ENCODE results near the gene JPT1. TPM values are rescaled to one million over a fixed set of nuclear protein-coding genes. Genes with fewer than 3 reads are reported as not detected.
"Not testable (repeated sequence)": the region's sequence is repeated elsewhere in the genome, so short reads cannot be mapped to it uniquely, and the experiment has no call there.

Gene JPT1
- total RNA-seq, 1 donor from 2014 or later: 236 TPM

DNA sequence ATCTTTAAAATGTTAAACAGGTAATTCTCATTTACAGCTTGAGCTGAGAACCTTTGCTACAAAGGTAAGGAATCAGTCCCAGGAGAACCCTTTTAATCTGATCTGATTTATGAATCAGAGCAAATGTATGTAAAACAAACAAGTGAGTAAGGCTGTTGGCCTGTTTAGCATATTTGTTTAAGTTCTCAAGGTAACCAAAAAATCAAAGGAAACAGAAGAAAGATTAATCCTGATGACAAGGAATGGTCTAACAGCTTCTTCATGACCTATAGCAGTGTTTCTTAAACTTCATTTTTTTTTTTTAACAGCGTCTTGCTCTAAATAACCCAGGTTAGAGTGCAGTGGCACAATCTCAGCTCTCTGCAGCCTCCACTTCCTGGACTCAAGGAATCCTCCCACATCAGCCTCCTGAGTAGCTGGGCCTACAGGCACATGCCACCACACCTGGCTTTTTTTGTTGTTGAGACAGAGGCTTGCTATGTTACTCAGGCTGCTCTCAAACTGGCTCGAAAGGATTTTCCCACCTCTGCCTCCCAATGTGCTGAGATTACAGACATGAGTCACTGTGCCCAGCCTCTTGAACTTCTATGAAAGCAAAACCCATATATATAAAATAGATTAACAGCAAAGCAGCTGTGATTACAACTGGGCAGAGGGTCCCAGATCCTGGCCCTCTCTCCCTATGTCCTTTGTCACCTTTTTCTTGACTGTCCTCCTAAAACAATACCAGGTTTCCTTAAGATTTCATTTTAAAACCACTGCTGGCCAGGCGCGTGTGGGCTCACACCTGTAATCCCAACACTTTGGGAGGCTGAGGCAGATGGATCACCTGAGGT is 5.1 kb upstream of the JPT1 start:
- intact Hi-C loops (cut with micrococcal nuclease): no loop called here

DNA sequence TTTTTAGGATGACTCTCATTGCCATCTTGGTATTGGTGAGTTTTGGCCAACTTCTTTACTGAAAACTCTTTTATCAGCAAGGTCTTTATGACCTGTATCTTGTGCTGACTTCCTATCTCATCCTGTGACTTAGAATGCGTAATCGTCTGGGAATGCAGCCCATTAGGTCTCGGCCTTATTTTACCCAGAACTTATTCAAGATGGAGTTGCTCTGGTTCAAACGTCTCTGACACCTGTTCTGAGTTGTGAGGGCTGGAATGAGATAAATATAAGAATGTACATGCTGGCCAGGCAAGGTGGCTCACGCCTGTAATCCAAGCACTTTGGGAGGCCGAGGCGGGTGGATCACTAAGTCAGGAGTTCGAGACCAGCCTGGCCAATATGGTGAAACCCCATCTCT is 4.2 kb upstream of the JPT1 start:
- intact Hi-C loops (cut with micrococcal nuclease): not testable (repeated sequence)

DNA sequence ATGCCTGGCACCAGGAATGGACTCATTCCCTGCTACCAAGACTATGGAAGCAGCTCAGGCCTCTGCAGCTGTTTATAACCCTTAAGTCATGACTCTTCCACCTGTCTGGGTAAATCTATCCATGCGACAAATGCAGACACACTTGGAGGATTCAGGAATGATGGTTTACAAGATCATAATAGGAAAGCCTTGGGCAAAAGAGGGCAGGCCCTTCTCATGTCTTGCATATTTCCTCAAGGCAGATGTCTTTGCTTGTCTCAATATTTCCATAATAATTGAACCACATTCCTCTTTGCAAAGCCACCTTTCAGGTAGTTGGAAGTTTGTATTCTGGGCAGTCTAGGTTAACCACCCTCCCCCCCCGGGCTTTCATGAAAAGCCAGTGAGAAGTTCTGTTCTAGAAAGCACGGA is 884 bp upstream of the JPT1 start:
- intact Hi-C loops (cut with micrococcal nuclease): loop anchor here (2.0 kb wide), 2 partner anchors 14 to 24 kb away; partner anchors contain the start of gene NT5C

DNA sequence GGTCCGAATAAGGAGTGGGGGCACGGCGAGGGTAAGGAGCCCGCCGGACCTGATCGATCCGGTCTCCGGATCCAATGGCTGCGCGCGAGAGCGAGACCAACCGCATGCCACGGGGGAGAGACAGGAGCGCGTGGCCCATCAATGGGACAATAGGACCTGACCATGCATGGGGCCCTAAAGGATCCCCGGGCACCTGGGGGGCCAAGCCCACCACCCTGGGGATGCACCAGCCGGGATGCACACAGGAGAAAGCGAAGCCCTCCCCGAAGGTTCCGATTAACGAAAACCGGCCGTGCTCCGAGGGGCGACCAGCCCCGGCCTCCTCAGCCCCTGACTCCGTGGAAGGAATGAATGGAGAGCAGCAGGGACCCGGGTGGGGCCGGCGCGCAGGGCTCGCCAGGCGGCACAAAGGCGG is 525 bp downstream of the JPT1 start:
- intact Hi-C loops (cut with micrococcal nuclease): loop anchor here (1.0 to 2.0 kb wide), 9 partner anchors 13 to 108 kb away; partner anchors contain the start of genes ARMC7, GGA3, KCTD2 and MRPS7

DNA sequence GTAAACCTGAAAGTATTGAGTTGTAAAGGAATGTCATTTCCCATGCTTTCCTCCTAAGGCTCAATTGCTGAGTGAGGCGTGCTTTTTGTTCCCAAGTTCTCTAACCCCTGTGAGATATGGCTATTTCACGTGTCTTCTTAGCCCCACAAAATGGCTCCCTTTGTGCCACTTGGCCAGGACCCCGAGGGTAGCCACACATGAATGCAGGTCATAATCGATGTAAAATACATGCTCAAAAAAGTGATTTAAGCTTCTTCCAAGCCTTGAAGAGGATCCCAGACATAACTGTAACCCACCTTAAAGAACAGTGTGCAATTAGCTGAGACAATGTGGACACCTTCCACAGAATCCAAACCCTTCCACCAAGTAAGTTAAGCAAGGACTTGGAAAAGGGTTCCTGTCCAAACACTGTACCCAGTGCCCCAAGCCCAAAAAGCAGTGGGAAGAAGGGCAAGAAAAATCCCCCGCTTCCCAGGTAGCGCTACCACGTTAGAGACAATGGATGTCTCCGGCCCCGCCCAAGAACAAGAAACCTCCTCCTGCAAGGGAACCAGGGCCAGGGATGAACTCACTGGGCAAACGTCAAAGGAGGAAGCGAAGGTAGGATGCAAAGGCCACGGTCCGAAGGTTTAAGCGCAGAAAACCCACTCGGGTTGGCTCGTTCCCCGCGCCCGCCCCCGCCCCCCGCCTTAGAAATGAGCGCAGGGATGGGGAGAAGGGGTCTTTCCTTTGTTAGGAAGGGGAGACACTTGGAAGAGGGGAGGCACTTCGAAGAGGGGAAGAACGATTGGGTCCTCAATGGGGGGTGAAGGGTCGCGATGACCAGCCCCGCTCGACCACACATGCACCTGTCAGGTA is 1.2 kb downstream of the JPT1 start:
- intact Hi-C loops (cut with micrococcal nuclease): no loop called here

DNA sequence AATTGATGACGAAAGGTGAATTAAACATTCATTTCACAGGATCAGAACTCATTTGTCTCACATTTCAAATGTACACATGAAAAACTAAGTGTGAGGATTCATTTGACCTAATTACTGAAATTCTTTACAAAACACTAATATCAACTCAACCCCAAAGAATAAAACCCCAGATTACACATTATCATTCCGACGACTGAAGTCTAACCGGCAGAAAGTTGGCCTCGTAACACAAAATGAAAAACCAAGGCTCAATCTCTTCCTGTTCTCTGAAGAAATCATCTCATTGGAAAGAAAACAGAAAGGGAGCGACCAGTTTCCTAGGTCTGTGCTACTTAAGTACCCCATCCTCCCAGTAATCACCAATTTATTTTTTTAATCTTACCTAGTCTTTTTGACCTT is 1.8 kb downstream of the JPT1 start:
- intact Hi-C loops (cut with micrococcal nuclease): no loop called here

DNA sequence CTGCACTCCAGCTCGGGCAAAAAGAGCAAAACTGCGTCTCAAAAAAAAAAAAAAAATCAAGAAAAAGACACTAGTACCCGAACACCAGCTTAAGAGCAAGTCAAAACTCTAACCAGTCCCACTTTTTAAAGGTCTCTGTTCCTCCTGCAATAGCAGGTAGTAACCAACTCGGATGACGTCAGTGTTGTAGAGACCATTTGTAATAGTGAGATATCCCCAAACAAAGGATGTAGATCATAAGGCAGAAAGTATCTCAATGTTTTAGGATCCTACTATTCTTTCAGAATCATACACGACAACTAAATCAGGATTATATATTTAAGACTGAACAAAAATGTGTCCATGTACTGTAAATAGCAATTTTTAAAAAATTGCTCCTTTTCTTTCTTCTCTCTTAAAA is 2.4 kb downstream of the JPT1 start:
- intact Hi-C loops (cut with micrococcal nuclease): no loop called here

DNA sequence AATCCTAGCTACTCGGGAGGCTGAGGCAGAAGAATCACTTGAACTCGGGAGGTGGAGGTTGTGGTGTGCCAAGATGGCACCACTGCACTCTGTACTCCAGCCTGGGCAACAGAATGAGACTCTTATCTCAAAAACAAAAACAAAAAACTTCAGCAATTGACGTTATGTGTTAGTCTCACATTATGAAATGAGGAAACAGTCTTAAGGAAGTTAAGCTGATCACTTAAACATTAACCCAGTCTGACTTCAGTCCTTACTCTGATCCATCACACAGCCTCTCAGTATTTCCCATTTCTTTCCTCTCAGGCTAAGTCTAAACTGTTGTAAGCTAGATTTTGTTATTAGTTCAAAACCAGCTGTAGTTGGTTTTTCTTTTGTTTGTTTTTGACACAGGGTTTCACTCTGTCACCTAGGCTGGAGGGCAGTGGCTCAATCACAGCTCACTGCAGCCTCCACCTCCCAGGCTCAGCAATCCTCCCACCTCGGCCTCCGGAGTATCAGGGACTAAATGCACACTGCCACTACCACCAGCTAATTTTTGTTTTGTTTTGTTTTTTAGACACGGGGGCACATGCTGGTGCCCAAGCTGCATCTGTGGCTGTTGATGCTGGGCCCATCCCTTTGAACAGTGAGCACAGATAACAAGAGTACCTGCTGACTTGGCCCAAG is 6.3 kb downstream of the JPT1 start:
- intact Hi-C loops (cut with micrococcal nuclease): no loop called here

DNA sequence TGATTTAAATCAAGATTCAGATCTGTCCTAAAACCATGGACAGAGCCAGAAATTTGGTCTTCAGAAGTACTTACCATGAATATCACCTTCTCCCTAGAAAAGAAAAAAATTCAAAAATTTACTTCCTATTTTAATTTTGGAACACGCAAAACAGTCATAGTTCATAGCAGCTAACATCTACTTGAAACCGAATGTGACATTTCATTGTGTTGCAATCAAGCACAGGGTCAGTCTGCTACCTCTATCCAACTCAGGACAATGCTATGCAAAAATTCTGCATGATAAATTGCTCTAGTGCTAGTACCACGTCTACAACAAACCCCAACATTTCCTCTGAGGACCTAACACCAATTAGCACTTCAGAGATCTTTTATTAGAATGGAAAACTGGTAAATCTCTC is 7.7 kb downstream of the JPT1 start:
- intact Hi-C loops (cut with micrococcal nuclease): no loop called here

DNA sequence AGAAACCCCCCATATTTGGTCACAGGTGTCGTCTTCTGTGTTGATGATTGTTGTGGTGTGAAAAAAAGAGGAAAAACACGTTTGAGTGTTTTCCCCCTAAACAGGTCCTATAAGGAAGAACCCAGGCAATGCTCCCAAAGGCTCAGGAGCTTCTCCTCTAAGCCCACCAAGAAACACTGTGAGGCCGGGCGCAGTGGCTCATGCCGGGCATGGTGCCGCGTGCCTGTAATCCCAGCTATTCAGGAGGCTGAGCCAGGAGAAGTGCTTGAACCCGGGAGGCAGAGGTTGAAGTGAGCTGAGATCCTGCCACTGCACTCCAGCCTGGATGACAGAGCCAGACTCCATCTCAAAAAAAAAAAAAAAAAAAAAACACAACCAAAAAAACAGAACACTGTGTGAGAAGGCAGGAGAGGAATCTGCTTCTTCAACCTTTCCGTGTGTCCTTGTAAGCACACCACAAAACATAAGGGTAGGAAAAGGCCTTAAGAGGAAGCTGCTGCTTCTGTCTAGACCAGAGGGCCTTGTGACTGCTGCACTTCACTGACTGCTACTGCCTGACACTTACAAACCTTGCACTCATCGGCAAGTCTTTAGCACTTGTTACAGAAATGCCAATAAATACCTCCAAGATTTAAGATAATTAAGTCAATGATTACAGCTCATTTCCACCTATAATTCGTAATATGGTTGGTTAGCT is 9.3 kb downstream of the JPT1 start:
- intact Hi-C loops (cut with micrococcal nuclease): no loop called here

DNA sequence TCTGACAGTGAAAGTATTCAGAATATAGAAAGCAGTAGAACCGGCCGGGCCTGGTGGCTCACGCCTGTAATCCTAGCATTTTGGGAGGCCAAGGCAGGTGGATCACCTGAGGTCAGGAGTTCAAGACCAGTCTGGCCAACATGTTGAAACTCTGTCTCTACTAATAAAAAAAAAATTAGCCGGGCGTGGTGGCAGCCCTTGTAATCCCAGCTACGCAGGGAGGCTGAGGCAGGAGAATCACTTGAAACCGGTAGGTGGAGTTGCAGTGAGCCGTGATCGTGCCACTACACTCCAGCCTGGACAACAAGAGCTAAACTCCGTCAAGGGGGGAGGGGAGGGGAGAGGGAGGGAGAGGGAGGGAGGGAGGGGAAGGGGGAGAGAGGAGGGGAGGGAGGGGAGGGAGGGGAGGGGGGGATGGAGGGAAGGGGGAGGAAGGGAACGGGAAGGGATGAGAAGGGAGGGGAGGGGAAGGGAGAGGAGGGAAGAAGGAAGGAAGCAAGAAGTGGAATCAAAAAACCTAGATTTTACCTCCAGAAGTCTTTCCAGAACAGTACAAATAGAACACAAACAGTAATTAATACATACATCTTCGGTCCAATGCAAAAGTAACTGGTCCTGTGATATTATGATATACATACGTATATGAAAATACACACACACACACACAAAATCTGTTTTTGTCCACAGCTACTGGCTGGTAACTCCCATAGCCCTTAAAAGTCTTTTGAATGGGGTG is 11.9 kb downstream of the JPT1 start:
- intact Hi-C loops (cut with micrococcal nuclease): no loop called here

DNA sequence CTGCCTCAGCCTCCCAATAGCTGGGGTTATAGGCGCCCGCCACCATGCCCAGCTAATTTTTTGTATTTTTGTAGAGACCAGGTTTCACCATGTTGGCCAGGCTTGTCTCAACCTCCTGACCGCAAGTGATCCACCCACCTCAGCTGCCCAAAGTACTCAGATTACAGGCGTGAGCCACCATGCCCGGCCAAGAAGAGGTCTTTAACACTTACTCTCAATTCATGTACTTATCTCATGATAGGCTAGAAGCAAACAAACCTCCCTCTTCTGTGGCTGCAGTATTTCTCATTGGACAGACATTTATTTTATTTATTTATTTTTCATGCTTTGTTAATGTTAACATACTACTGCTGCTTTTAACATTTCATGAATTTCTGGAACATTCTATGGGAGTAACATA is 15.8 kb downstream of the JPT1 start:
- intact Hi-C loops (cut with micrococcal nuclease): no loop called here

DNA sequence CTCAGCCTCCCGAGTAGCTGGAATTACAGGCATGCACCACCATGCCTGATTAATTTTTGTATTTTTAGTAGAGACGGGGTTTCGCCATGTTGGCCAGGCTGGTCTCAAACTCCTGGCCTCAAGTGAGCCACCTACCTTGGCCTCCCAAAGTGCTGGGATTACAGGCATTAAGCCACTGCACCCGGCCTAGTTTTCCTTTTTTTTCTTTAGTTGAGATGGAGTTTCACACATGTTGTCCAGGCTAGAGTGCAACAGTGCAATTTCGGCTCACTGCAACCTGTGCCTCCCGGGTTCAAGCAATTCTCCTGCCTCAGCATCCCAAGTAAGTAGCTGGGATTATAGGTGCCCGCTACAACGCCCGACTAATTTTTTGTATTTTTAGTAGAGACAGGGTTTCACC is 16.6 kb downstream of the JPT1 start:
- intact Hi-C loops (cut with micrococcal nuclease): not testable (repeated sequence)

DNA sequence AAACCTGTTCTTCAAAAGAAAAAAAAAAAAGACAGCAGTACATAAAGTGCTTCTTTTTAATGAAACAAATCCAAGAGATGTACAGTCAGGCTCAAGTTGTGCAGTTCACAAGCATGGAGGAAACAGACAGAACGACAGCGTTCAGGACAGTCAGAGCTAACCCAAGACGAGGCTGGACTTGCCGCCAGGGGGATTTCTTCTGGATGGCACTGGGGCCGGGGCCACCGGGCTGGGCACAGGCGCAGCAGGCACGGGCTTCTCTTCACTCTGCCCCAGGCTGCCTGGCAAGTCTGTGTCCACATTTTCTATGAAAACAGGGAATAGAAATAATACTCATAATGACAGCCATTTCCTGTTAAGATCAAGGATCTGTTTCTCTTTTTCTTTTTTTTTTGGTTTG is 18.4 kb downstream of the JPT1 start:
- intact Hi-C loops (cut with micrococcal nuclease): no loop called here

DNA sequence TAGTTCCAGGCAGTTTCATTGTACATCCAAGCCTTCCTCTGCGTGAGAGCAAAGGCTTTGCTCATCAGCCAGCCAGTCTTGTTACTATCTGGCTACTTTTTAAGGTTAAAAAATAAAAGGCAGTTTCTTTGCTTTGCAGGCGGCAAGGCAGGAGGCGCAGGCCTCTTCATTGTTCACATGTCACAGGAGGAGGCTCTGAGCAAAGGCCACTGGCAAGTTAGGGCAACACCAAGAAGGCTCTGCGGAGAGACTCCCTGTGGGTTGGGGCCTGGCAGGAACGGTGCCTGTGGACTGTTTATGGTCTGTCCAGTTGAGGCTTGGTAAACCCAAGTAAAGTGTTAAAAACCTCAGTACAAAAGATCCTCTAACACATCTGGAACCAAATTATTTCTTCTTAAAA is 18.9 kb downstream of the JPT1 start:
- intact Hi-C loops (cut with micrococcal nuclease): no loop called here

DNA sequence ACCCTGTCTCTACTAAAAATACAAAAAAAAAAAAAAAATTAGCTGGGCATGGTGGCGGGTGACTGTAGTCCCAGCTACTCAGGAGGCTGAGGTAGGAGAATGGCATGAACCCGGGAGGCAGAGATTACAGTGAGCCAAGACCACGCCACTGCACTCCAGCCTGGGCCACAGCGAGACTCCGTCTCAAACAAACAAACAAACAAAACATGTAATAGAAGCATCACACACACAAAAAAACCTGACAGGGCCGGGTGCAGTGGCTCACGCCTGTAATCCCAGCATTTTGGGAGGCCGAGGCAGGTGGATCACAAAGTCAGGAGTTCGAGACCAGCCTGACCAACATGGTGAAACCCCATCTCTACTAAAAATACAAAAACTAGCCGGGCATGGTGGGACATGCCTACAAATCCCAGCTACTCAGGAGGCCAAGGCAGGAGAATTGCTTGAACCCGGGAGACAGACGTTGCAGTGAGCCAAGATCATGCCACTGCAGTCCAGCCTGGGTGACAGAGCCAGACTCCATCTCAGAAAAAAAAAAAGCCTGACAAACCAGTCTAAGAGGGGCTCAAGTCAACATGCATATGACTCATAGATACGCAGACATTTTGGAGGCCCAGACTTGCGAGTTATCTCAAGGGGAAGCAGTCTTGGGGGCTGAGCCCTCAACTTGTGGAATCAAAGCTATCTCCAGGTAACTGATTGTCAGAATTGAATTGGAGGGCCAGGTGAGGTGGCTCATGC is 20.5 kb downstream of the JPT1 start:
- intact Hi-C loops (cut with micrococcal nuclease): loop anchor here (5.0 kb wide), 1 partner anchor 39 kb away; no protein-coding TSS in a partner anchor

DNA sequence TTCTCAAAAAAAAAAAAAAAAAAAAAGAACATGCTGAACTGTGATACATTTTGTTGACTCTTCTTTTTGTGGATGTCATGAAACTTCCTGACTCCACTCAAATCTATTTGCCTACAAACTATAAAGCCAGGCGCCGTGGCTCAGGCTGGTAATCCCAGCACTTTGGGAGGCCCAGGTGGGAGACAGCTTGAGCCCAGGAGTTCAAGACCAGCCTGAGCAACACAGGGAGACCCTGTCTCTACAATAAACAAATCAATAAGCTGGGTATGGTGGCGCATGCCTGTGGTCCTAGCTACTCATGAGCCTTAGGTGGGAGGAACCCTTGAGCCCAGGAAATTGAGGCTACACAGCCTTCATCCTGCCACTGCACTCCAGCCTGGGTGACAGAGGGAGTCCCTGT is 21.3 kb downstream of the JPT1 start:
- intact Hi-C loops (cut with micrococcal nuclease): loop anchor here (5.0 kb wide), 1 partner anchor 39 kb away; no protein-coding TSS in a partner anchor

DNA sequence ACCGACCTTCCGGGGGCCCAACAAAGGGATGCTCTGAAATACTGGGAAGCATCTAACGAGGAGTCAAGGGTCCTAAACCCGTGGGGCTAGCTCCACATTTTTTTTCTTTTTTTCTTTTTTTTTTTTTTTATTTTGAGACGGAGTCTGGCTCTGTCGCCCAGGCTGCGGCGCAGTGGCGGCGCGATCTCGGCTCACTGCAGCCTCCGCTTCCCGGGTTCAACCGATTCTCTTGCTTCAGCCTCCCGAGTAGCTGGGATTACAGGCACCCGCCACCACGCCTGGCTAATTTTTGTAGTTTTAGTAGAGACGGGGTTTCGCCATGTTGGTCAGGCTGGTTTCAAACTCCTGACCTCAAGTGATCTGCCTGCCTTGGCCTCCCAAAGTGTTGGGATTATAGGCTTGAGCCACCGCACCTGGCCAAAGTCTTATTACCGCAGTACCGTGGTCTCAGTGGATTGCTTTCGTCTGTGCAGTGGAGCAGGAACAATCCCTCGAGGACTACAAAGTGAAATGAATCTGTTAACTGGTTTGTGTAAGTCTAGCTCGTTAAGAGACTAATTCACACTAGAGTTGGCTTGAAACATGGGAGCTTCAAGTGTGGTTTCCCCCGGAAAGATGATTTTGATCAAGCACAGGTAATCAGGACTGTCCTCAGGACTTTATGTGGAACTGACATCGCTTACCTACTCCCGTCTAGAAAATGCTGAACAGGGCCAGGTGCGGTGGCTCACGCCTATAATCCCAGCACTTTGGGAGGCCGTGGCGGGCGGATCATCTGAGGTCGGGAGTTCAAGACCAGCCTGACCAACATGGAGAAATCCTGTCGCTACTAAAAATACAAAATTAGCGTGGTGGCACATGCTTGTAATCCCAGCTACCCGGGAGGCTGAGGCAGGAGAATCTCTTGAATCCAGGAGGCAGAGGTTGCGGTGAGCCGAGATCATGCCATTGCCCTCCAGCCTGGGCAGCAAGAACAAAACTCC is 22.0 kb downstream of the JPT1 start:
- intact Hi-C loops (cut with micrococcal nuclease): loop anchor here (5.0 kb wide), 1 partner anchor 40 kb away; no protein-coding TSS in a partner anchor
